SK-N-SH (cell line): ENCODE measurements around the gene OPA1. TPM values are rescaled to one million over a fixed set of nuclear protein-coding genes. Genes with fewer than 3 reads are reported as not detected.

Experiments
- CTCF ChIA-PET: fragments of 300-600, 350-600 bp; formaldehyde crosslinking; extraction: SDS; loops from one replicate; lab custom pipeline; 2021; lab: Yijun Ruan, JAX
- POLR2A ChIA-PET: fragments of 350-600 bp; sonication (Branson Sonifier 250); formaldehyde crosslinking; extraction: SDS; loops from one replicate; lab custom pipeline; 2020; ENCODE audit warnings: antibody characterized with exemption, inconsistent platforms; lab: Yijun Ruan, JAX
- DNase-seq: peaks from one replicate; pipeline ENCODE4 v3.0.0; 2012
- H2AFZ ChIP-seq: fragments of 200-600 bp; sonication (generic); 2 replicates; pipeline ENCODE4 v1.8.1; 2016; ENCODE audit warnings: antibody characterized with exemption, mild to moderate bottlenecking, low read depth
- H3F3A ChIP-seq: fragments of 200-600 bp; sonication (generic); replicated peaks from 2 replicates; pipeline ENCODE3; 2016; ENCODE audit warnings: antibody characterized with exemption, mild to moderate bottlenecking; ENCODE audit not compliant: insufficient read depth
- H3K27ac ChIP-seq, 2 experiments: fragments of 200-500 bp in 1 of 2; fragments of 200-600 bp in 1 of 2; sonication (Bioruptor generic) in 1 of 2; sonication (generic), shearing (Covaris generic) in 1 of 2; 2 replicates each; pipeline versions ENCODE4 v1.5.1 to v1.6.1; 2014 to 2016; ENCODE audit warnings: low read depth in 2 of 2, inconsistent platforms in 1 of 2, low read length in 1 of 2, mild to moderate bottlenecking in 1 of 2, mixed read lengths in 1 of 2
- H3K27me3 ChIP-seq: fragments of 200-600 bp; sonication (generic), shearing (Covaris generic); 2 replicates; pipeline ENCODE4 v1.6.1; 2016; ENCODE audit warnings: mixed run types; ENCODE audit not compliant: insufficient read depth
- H3K36me3 ChIP-seq, 2 experiments: fragments of 200-500 bp in 1 of 2; fragments of 200-600 bp in 1 of 2; sonication (Bioruptor generic) in 1 of 2; sonication (generic) in 1 of 2; replicated peaks in 1 of 2; 2 replicates each; pipeline versions ENCODE3 to v1.5.1; 2014 to 2016; ENCODE audit warnings: low read length in 1 of 2, mild to moderate bottlenecking in 1 of 2; ENCODE audit not compliant: insufficient read depth in 2 of 2, control insufficient read depth in 1 of 2
- H3K4me1 ChIP-seq, 2 experiments: fragments of 200-500 bp in 1 of 2; fragments of 200-600 bp in 1 of 2; sonication (Bioruptor generic) in 1 of 2; sonication (generic), shearing (Covaris generic) in 1 of 2; 2 replicates each; pipeline versions ENCODE4 v1.5.1 to v1.6.1; 2014 to 2016; ENCODE audit warnings: low read depth in 1 of 2, low read length in 1 of 2, mixed run types in 1 of 2; ENCODE audit not compliant: insufficient read depth in 2 of 2, control insufficient read depth in 1 of 2
- H3K4me2 ChIP-seq: fragments of 200-600 bp; sonication (generic), shearing (Covaris generic); 2 replicates; pipeline ENCODE4 v1.6.1; 2017; ENCODE audit warnings: mixed run types
- H3K4me3 ChIP-seq, 2 experiments: fragments of 200-500 bp in 1 of 2; fragments of 200-600 bp in 1 of 2; sonication (Bioruptor generic) in 1 of 2; sonication (generic), shearing (Covaris generic) in 1 of 2; 2 replicates each; pipeline versions ENCODE4 v1.5.1 to v1.8.1; 2014 to 2016; ENCODE audit warnings: low read depth in 2 of 2, inconsistent platforms in 1 of 2, low read length in 1 of 2, mild to moderate bottlenecking in 1 of 2, mixed read lengths in 1 of 2, moderate library complexity in 1 of 2
- H3K79me2 ChIP-seq: fragments of 200-600 bp; sonication (generic); 2 replicates; pipeline ENCODE4 v1.8.1; 2017; ENCODE audit warnings: mild to moderate bottlenecking; ENCODE audit not compliant: insufficient read depth
- H3K9ac ChIP-seq: fragments of 200-600 bp; sonication (generic); 2 replicates; pipeline ENCODE4 v1.6.1; 2017; ENCODE audit warnings: mixed run types
- H3K9me2 ChIP-seq: fragments of 200-600 bp; sonication (generic); 2 replicates; pipeline ENCODE4 v1.6.1; 2017; ENCODE audit warnings: mixed run types
- H3K9me3 ChIP-seq: fragments of 200-600 bp; sonication (generic); 2 replicates; pipeline ENCODE4 v1.6.1; 2017; ENCODE audit warnings: mixed run types, mild to moderate bottlenecking, moderate library complexity
- H4K20me1 ChIP-seq: fragments of 200-600 bp; sonication (generic); 2 replicates; pipeline ENCODE4 v1.6.1; 2017; ENCODE audit warnings: mild to moderate bottlenecking, mixed run types; ENCODE audit not compliant: insufficient read depth
- CHD2 ChIP-seq: fragments of 150-350 bp; IDR thresholded peaks from 2 replicates; pipeline ENCODE4 v1.6.1; 2018; ENCODE audit warnings: low read length; ENCODE audit not compliant: partially characterized antibody
- ELF1 ChIP-seq: IDR thresholded peaks from 2 replicates; pipeline ENCODE4 v1.4.0; 2012
- FOXJ3 ChIP-seq: sonication (generic); formaldehyde crosslinking; IDR thresholded peaks from 2 replicates; pipeline ENCODE4 v1.5.1; 2020; ENCODE audit warnings: mild to moderate bottlenecking, missing genetic modification reagents
- FOXM1 ChIP-seq: IDR thresholded peaks from 2 replicates; pipeline ENCODE4 v1.4.0; 2012; ENCODE audit warnings: low read depth, mild to moderate bottlenecking
- GATA2 ChIP-seq: sonication (generic); formaldehyde crosslinking; IDR thresholded peaks from 2 replicates; pipeline ENCODE4 v1.5.0; 2020; ENCODE audit warnings: mild to moderate bottlenecking, missing genetic modification reagents
- IRF3 ChIP-seq: fragments of 150-350 bp; IDR thresholded peaks from 2 replicates; pipeline ENCODE4 v1.6.1; 2016; ENCODE audit warnings: mild to moderate bottlenecking, low read depth, low read length
- JUND ChIP-seq: IDR thresholded peaks from 2 replicates; pipeline ENCODE4 v1.4.0; 2012
- PBX3 ChIP-seq: IDR thresholded peaks from 2 replicates; pipeline ENCODE4; 2012
- POLR2AphosphoS5 ChIP-seq: IDR thresholded peaks from 2 replicates; pipeline ENCODE4 v1.6.1; 2012; ENCODE audit warnings: low read depth, low read length
- RAD21 ChIP-seq: IDR thresholded peaks from 2 replicates; pipeline ENCODE4 v1.6.1; 2012; ENCODE audit warnings: mild to moderate bottlenecking, low read length
- RXRA ChIP-seq: IDR thresholded peaks from 2 replicates; pipeline ENCODE4 v1.4.0; 2012; ENCODE audit warnings: low read depth, mild to moderate bottlenecking, borderline replicate concordance
- SIN3A ChIP-seq: IDR thresholded peaks from 2 replicates; pipeline ENCODE4 v1.6.1; 2012; ENCODE audit warnings: low read depth, mild to moderate bottlenecking, low read length, moderate library complexity, borderline replicate concordance
- TCF12 ChIP-seq: IDR thresholded peaks from 2 replicates; pipeline ENCODE4 v1.4.0; 2012
- TEAD4 ChIP-seq: IDR thresholded peaks from 2 replicates; pipeline ENCODE4 v1.4.0; 2012; ENCODE audit warnings: mild to moderate bottlenecking, borderline replicate concordance; ENCODE audit not compliant: insufficient read depth
- USF2 ChIP-seq: fragments of 150-350 bp; IDR thresholded peaks from 2 replicates; pipeline ENCODE4 v1.6.1; 2017; ENCODE audit warnings: antibody characterized with exemption, low read length, low read depth, borderline replicate concordance
- YY1 ChIP-seq: IDR thresholded peaks from 2 replicates; pipeline ENCODE4 v1.4.0; 2012; ENCODE audit warnings: low read depth, mild to moderate bottlenecking
- WGBS: methylation state at CpG from one replicate; pipeline ENCODE4 v1.1.6; 2017; ENCODE audit warnings: low lambda C conversion rate; 5-methylcytosine and 5-hydroxymethylcytosine counted together
- polyA plus RNA-seq, 3 experiments: library from polyadenylated mRNA; depleted of rRNA; stranded (reverse); fragments of >200 nt; gene quantifications; 2 replicates each; pipeline ENCODE4 v1.2.3, GENCODE V29; 2012
- TF ChIP-seq, protein P1 (sequence below): IDR thresholded peaks from 2 replicates; pipeline ENCODE4 v1.4.0; 2012; ENCODE audit warnings: low read depth, borderline replicate concordance

The OPA1 gene
- polyA plus RNA-seq, 1 of the 3 experiments (the other 2 are of a cell fraction), result 11.4 TPM

- H3K9me2 ChIP-seq, result no peaks in the 10 kb centered on the region
- no peak overlapping the region for H3K27ac ChIP-seq
- no peak overlapping the region for H3K4me3 ChIP-seq
- H3K36me3 ChIP-seq, result peaks cover 50 to 54% of the 10 kb centered on the region in 2 experiments
- no peak overlapping the region for H3K9ac ChIP-seq
- H3F3A ChIP-seq, result peaks cover 4% of the 10 kb centered on the region
- no peaks in the 10 kb centered on the region for H3K79me2 ChIP-seq
- DNase-seq, result no peak
- ChIA-PET POLR2A (no interaction called here), CTCF (interaction anchor here (0.9 to 1.3 kb wide), 2 partner anchors 13 to 641 kb away, joined by 3 read pairs; no protein-coding TSS in a partner anchor)
- H2AFZ ChIP-seq, result no peak overlapping the region
- H3K9me3 ChIP-seq, result no peaks in the 10 kb centered on the region
- no peak overlapping the region for H3K4me2 ChIP-seq
- WGBS, result over 99% methylated on average over 9 of the region's 9 CpGs
- H4K20me1 ChIP-seq, result no peaks in the 10 kb centered on the region
- TF ChIP-seq PBX3, result no peak
- TF ChIP-seq FOXM1, result no peak
- no peak for TF ChIP-seq FOXJ3 (CRISPR knock-in tag)
- no peak for TF ChIP-seq TCF12
- TF ChIP-seq ELF1, result no peak
- no peak for TF ChIP-seq RXRA
- TF ChIP-seq YY1, result no peak
- no peak for TF ChIP-seq RAD21
- TF ChIP-seq USF2, result no peak
- TF ChIP-seq, protein P1, sequence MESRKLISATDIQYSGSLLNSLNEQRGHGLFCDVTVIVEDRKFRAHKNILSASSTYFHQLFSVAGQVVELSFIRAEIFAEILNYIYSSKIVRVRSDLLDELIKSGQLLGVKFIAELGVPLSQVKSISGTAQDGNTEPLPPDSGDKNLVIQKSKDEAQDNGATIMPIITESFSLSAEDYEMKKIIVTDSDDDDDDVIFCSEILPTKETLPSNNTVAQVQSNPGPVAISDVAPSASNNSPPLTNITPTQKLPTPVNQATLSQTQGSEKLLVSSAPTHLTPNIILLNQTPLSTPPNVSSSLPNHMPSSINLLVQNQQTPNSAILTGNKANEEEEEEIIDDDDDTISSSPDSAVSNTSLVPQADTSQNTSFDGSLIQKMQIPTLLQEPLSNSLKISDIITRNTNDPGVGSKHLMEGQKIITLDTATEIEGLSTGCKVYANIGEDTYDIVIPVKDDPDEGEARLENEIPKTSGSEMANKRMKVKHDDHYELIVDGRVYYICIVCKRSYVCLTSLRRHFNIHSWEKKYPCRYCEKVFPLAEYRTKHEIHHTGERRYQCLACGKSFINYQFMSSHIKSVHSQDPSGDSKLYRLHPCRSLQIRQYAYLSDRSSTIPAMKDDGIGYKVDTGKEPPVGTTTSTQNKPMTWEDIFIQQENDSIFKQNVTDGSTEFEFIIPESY, result no peak
- no peak for TF ChIP-seq SIN3A
- TF ChIP-seq POLR2AphosphoS5, result no peak
- TF ChIP-seq, all 33 proteins: peak for 0
- H3K4me1 ChIP-seq, result peaks cover 1 to 3% of the 10 kb centered on the region in 2 experiments; a peak in 3 of 4 replicates
- no peaks in the 10 kb centered on the region for H3K27me3 ChIP-seq
These were observed 81.7 kb downstream of the OPA1 start for GRCh38 chr3:193674714-193675113.

DNA sequence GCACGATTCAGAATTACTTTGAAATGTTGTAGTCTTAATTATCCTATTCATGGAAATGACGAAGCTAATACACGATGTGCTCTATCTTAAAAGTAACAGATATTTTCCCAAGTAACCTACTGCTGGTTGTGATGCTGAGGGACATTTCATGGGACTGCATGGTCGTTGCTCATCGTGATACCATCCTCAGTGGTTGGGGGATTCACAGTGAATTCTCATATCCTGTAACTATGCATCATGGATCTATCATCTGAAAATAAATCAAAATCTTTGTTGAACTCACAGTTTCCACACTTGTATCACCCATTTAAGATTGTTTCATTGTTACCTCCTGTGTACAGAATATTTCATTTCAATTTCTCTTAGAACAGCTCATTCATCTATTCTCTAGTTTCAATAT lies 84.7 kb downstream of the OPA1 start:
- Histone ChIP-seq H3K4me1 (0 out of 4 replicates have a peak, but pooled peaks cover 0 to 9% of the 10 kb centered on the region in 2 experiments), H3K4me3 (no peak overlapping the region), H3K27me3 (no peaks in the 10 kb centered on the region), H3K9ac (no peak overlapping the region), H3K79me2 (no peaks in the 10 kb centered on the region), H3K4me2 (no peak overlapping the region), H3K27ac (no peak overlapping the region), H3K9me2 (peaks cover 5% of the 10 kb centered on the region; the same call in 1 of the 2 replicates), H3K9me3 (no peaks in the 10 kb centered on the region), H3F3A (peaks cover 14% of the 10 kb centered on the region), H4K20me1 (no peaks in the 10 kb centered on the region), H3K36me3 (peaks cover 27 to 50% of the 10 kb centered on the region in 2 experiments), H2AFZ (no peak overlapping the region)
- ChIA-PET POLR2A (no interaction called here), CTCF (interaction anchor here (1.6 kb wide), 1 partner anchor 12 kb away, joined by 4 read pairs; no protein-coding TSS in a partner anchor)
- 96% methylated on average over 5 of the region's 5 CpGs for WGBS
- TF ChIP-seq JUND, result no peak
- TF ChIP-seq RAD21, result no peak
- no peak for TF ChIP-seq TEAD4
- TF ChIP-seq CHD2, result no peak
- TF ChIP-seq RXRA, result no peak
- no peak for TF ChIP-seq GATA2 (CRISPR knock-in tag)
- no peak for TF ChIP-seq IRF3
- DNase-seq, result no peak
